ENCODE measurements around the gene PCDHGB6. TPM values are rescaled to one million over a fixed set of nuclear protein-coding genes. Genes with fewer than 3 reads are reported as not detected.
"Not testable (repeated sequence)": the region's sequence is repeated elsewhere in the genome, so short reads cannot be mapped to it uniquely, and the experiment has no call there.

PCDHGB6 gene
- polyA plus RNA-seq, 6 donors from 2014 or later, result 0.11 to 0.17 TPM; not detected in 4

DNA sequence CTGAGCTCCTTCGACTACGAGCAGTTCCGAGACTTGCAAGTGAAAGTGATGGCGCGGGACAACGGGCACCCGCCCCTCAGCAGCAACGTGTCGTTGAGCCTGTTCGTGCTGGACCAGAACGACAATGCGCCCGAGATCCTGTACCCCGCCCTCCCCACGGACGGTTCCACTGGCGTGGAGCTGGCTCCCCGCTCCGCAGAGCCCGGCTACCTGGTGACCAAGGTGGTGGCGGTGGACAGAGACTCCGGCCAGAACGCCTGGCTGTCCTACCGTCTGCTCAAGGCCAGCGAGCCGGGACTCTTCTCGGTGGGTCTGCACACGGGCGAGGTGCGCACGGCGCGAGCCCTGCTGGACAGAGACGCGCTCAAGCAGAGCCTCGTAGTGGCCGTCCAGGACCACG lies 24.5 kb downstream of the PCDHGB6 start:
- H3K4me3 Mint-ChIP-seq, result peak overlapping the region in 5 of 8 donors; percentile 42 to 88 (median 77)
- peaks cover 13 to 20% (median 13%) of the 10 kb centered on the region in 3 donors for H3K4me1 Mint-ChIP-seq
- peak overlapping the region in 3 of 6 donors; percentile 49 to 90 (median 89) for H3K27ac Mint-ChIP-seq
- not testable (repeated sequence) for ATAC-seq (ENCODE audit: low read depth in 2 of 2); DNase-seq
- peaks cover 12 to 61% (median 38%) of the 10 kb centered on the region in 7 donors for H3K9me3 Mint-ChIP-seq
- peaks cover 53 to 68% (median 67%) of the 10 kb centered on the region in 3 donors for H3K27me3 Mint-ChIP-seq
- peaks cover 16 to 51% of the 10 kb centered on the region in 2 donors for H3K36me3 Mint-ChIP-seq

GRCh38 chr5:141432726-141433125 lies 24.9 kb downstream of the PCDHGB6 start:
- Mint-ChIP-seq H3K27ac (peak overlapping the region in 2 of 6 donors; percentile 49 to 86), H3K9me3 (peaks cover 12 to 60% (median 38%) of the 10 kb centered on the region in 7 donors), H3K4me3 (peak overlapping the region in 1 of 8 donors; percentile 20), H3K36me3 (peaks cover 16 to 51% of the 10 kb centered on the region in 2 donors), H3K4me1 (peaks cover 13 to 20% (median 13%) of the 10 kb centered on the region in 3 donors), H3K27me3 (peaks cover 53 to 67% (median 64%) of the 10 kb centered on the region in 3 donors)
- not testable (repeated sequence) for DNase-seq; ATAC-seq (ENCODE audit: low read depth in 2 of 2)

- H3K4me1 Mint-ChIP-seq, result peaks cover 13 to 20% (median 13%) of the 10 kb centered on the region in 3 donors
- no peak overlapping the region for H3K27ac Mint-ChIP-seq
- DNase-seq, result no peak
- H3K4me3 Mint-ChIP-seq, result no peak overlapping the region
- peaks cover 8 to 50% (median 33%) of the 10 kb centered on the region in 7 donors for H3K9me3 Mint-ChIP-seq
- H3K27me3 Mint-ChIP-seq, result peaks cover 45 to 57% (median 54%) of the 10 kb centered on the region in 3 donors
- ATAC-seq (ENCODE audit: low read depth in 2 of 2), result no peak
- H3K36me3 Mint-ChIP-seq, result peaks cover 12 to 43% of the 10 kb centered on the region in 2 donors
These were observed 26.2 kb downstream of the PCDHGB6 start for GRCh38 chr5:141434006-141434405.

DNA sequence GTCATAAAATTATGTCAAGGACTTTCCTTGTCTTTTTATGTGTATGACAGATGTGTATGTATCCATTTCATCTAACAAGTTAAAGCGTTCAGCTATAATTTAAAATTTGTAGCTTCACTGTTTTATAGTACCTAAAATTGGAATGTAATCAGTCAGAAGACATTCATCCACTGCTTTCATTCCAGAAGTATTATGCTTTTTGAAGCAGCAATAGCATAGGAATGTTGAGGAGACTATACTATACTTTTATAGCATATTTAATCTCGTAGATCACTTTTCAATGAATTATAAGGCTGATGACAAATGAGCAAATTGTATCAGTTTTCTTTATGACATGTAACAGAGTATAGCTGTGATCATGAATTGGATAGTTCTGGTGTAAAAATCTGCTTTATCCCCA lies 29.4 kb downstream of the PCDHGB6 start:
- peaks cover 4 to 33% (median 21%) of the 10 kb centered on the region in 7 donors for H3K9me3 Mint-ChIP-seq
- no peak overlapping the region for H3K4me3 Mint-ChIP-seq
- no peak overlapping the region for H3K27ac Mint-ChIP-seq
- peaks cover 0 to 27% of the 10 kb centered on the region in 2 donors for H3K36me3 Mint-ChIP-seq
- H3K4me1 Mint-ChIP-seq, result peaks cover 0 to 2% (median 0%) of the 10 kb centered on the region in 3 donors
- no peak for ATAC-seq (ENCODE audit: low read depth in 2 of 2)
- peaks cover 31 to 61% (median 40%) of the 10 kb centered on the region in 3 donors for H3K27me3 Mint-ChIP-seq
- DNase-seq, result no peak

- Mint-ChIP-seq H3K27me3 (peaks cover 22 to 48% (median 23%) of the 10 kb centered on the region in 3 donors), H3K9me3 (peaks cover 5 to 20% (median 8%) of the 10 kb centered on the region in 7 donors), H3K27ac (no peak overlapping the region), H3K36me3 (peaks cover 0 to 14% of the 10 kb centered on the region in 2 donors), H3K4me1 (no peaks in the 10 kb centered on the region), H3K4me3 (no peak overlapping the region)
- DNase-seq (no peak), ATAC-seq (ENCODE audit: low read depth in 2 of 2) (no peak)
These were observed 31.8 kb downstream of the PCDHGB6 start for GRCh38 chr5:141439411-141440141.

- Mint-ChIP-seq H3K4me1 (no peaks in the 10 kb centered on the region), H3K36me3 (peaks cover 0 to 8% of the 10 kb centered on the region in 2 donors), H3K27ac (peak overlapping the region in 1 of 6 donors; percentile 33), H3K4me3 (peak overlapping the region in 1 of 8 donors; percentile 15), H3K27me3 (peaks cover 19 to 54% (median 21%) of the 10 kb centered on the region in 3 donors), H3K9me3 (peaks cover 5 to 17% (median 8%) of the 10 kb centered on the region in 7 donors)
- ATAC-seq (ENCODE audit: low read depth in 2 of 2), result no peak
- DNase-seq, result no peak
These were observed 32.5 kb downstream of the PCDHGB6 start for GRCh38 chr5:141440341-141440740.

DNA sequence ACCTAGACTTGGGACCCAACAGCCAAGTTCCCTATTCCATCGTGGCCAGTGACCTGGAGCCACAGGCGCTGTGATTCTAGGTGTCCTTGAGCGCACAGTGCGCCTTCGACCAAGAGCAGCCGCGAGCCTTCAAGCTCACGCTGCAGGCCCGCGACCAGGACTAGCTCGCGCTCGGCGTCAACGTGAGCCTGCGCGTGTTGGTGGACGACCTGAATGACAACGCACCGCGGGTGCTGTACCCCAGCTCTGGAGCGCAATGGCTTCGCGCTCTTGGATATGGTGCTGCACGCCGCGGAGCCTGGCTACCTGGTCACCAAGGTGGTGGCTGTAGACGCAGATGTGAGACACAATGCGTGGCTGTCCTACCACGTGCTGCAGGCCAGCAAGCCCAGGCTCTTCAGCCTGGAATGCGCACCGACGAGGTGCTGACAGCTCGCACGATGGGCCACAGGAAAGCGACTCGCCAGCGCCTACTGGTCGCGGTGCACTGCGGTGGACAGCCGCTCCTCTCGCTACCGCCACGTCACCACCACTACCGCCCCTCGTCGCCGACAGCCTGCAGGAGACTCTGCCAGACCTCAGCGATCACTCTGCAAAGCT lies 33.9 kb downstream of the PCDHGB6 start:
- H3K36me3 Mint-ChIP-seq, result peaks cover 0 to 8% of the 10 kb centered on the region in 2 donors
- H3K27me3 Mint-ChIP-seq, result peaks cover 22 to 58% (median 24%) of the 10 kb centered on the region in 3 donors
- H3K27ac Mint-ChIP-seq, result no peak overlapping the region
- no peaks in the 10 kb centered on the region for H3K4me1 Mint-ChIP-seq
- ATAC-seq (ENCODE audit: low read depth in 2 of 2), result no peak
- no peak for DNase-seq
- peaks cover 5 to 14% (median 8%) of the 10 kb centered on the region in 7 donors for H3K9me3 Mint-ChIP-seq
- H3K4me3 Mint-ChIP-seq, result no peak overlapping the region

Other genes starting within 250 kb of the PCDHGB6 start
- gene PCDHB7, start 235.4 kb upstream of the PCDHGB6 start, polyA plus RNA-seq (ENCODE audit: low read depth in 6 of 6), result not detected
- gene PCDHB8, start 230.2 kb upstream of the PCDHGB6 start, polyA plus RNA-seq (ENCODE audit: low read depth in 6 of 6), result not detected
- not detected for gene PCDHB16, start 225.6 kb upstream of the PCDHGB6 start, polyA plus RNA-seq (ENCODE audit: low read depth in 6 of 6)
- gene PCDHB9, start 220.9 kb upstream of the PCDHGB6 start, polyA plus RNA-seq (ENCODE audit: low read depth in 6 of 6), result not detected
- gene PCDHB10, start 215.7 kb upstream of the PCDHGB6 start, polyA plus RNA-seq (ENCODE audit: low read depth in 6 of 6), result not detected
- not detected for gene PCDHB11, start 208.4 kb upstream of the PCDHGB6 start, polyA plus RNA-seq (ENCODE audit: low read depth in 6 of 6)
- not detected for gene PCDHB12, start 199.3 kb upstream of the PCDHGB6 start, polyA plus RNA-seq (ENCODE audit: low read depth in 6 of 6)
- gene PCDHB13, start 194.1 kb upstream of the PCDHGB6 start, polyA plus RNA-seq (ENCODE audit: low read depth in 6 of 6), result not detected
- not detected for gene PCDHB14, start 184.7 kb upstream of the PCDHGB6 start, polyA plus RNA-seq (ENCODE audit: low read depth in 6 of 6)
- gene PCDHB15, start 162.6 kb upstream of the PCDHGB6 start, polyA plus RNA-seq (ENCODE audit: low read depth in 6 of 6), result not detected
- under 1 TPM in 1 of 6 donors, not detected in 5; 0.20 TPM for gene SLC25A2, start 104.0 kb upstream of the PCDHGB6 start, polyA plus RNA-seq (ENCODE audit: low read depth in 6 of 6)
- gene TAF7, start 87.2 kb upstream of the PCDHGB6 start, polyA plus RNA-seq (ENCODE audit: low read depth in 6 of 6), result 100 to 1,000 TPM; 270 to 315 (median 285) TPM
- not detected for gene PCDHGA1, start 77.5 kb upstream of the PCDHGB6 start, polyA plus RNA-seq (ENCODE audit: low read depth in 6 of 6)
- gene PCDHGA2, start 69.3 kb upstream of the PCDHGB6 start, polyA plus RNA-seq (ENCODE audit: low read depth in 6 of 6), result not detected
- gene PCDHGA3, start 64.2 kb upstream of the PCDHGB6 start, polyA plus RNA-seq (ENCODE audit: low read depth in 6 of 6), result not detected
- not detected for gene PCDHGB1, start 57.9 kb upstream of the PCDHGB6 start, polyA plus RNA-seq (ENCODE audit: low read depth in 6 of 6)
- under 1 TPM in 2 of 6 donors, not detected in 4; 0.14 to 0.16 TPM for gene PCDHGA4, start 53.0 kb upstream of the PCDHGB6 start, polyA plus RNA-seq (ENCODE audit: low read depth in 6 of 6)
- under 1 TPM in 3 of 6 donors, not detected in 3; 0.27 to 0.82 (median 0.74) TPM for gene PCDHGB2, start 48.0 kb upstream of the PCDHGB6 start, polyA plus RNA-seq (ENCODE audit: low read depth in 6 of 6)
- under 1 TPM in 1 of 6 donors, not detected in 5; 0.10 TPM for gene PCDHGA5, start 43.9 kb upstream of the PCDHGB6 start, polyA plus RNA-seq (ENCODE audit: low read depth in 6 of 6)
- under 1 TPM in 1 of 6 donors, not detected in 5; 0.21 TPM for gene PCDHGB3, start 37.8 kb upstream of the PCDHGB6 start, polyA plus RNA-seq (ENCODE audit: low read depth in 6 of 6)
- gene PCDHGA6, start 34.1 kb upstream of the PCDHGB6 start, polyA plus RNA-seq (ENCODE audit: low read depth in 6 of 6), result under 1 TPM in 1 of 6 donors, not detected in 5; 0.08 TPM
- not detected for gene PCDHGA7, start 25.3 kb upstream of the PCDHGB6 start, polyA plus RNA-seq (ENCODE audit: low read depth in 6 of 6)
- gene PCDHGB4, start 20.3 kb upstream of the PCDHGB6 start, polyA plus RNA-seq (ENCODE audit: low read depth in 6 of 6), result under 1 TPM in 1 of 6 donors, not detected in 5; 0.15 TPM
- not detected for gene PCDHGA8, start 15.4 kb upstream of the PCDHGB6 start, polyA plus RNA-seq (ENCODE audit: low read depth in 6 of 6)
- under 1 TPM in 3 of 6 donors, not detected in 3; 0.12 to 0.27 (median 0.20) TPM for gene PCDHGB5, start 10.1 kb upstream of the PCDHGB6 start, polyA plus RNA-seq (ENCODE audit: low read depth in 6 of 6)
- under 1 TPM in 1 of 6 donors, not detected in 5; 0.25 TPM for gene PCDHGA9, start 5.2 kb upstream of the PCDHGB6 start, polyA plus RNA-seq (ENCODE audit: low read depth in 6 of 6)
- gene PCDHGA10, start 5.0 kb downstream of the PCDHGB6 start, polyA plus RNA-seq (ENCODE audit: low read depth in 6 of 6), result under 1 TPM in 1 of 6 donors, not detected in 5; 0.05 TPM
- gene PCDHGB7, start 9.7 kb downstream of the PCDHGB6 start, polyA plus RNA-seq (ENCODE audit: low read depth in 6 of 6), result not detected
- not detected for gene PCDHGA11, start 13.0 kb downstream of the PCDHGB6 start, polyA plus RNA-seq (ENCODE audit: low read depth in 6 of 6)
- gene PCDHGA12, start 22.5 kb downstream of the PCDHGB6 start, polyA plus RNA-seq (ENCODE audit: low read depth in 6 of 6), result under 1 TPM in 3 of 6 donors, not detected in 3; 0.09 to 0.16 (median 0.11) TPM
- under 1 TPM in 3 of 6 donors, not detected in 3; 0.35 to 0.86 (median 0.61) TPM for gene PCDHGC3, start 67.9 kb downstream of the PCDHGB6 start, polyA plus RNA-seq (ENCODE audit: low read depth in 6 of 6)
- gene PCDHGC4, start 77.0 kb downstream of the PCDHGB6 start, polyA plus RNA-seq (ENCODE audit: low read depth in 6 of 6), result not detected
- not detected for gene PCDHGC5, start 81.1 kb downstream of the PCDHGB6 start, polyA plus RNA-seq (ENCODE audit: low read depth in 6 of 6)
- 10 to 100 TPM; 29.5 to 54.9 (median 45.9) TPM for gene DIAPH1, start 211.0 kb downstream of the PCDHGB6 start, polyA plus RNA-seq (ENCODE audit: low read depth in 6 of 6)
- gene HDAC3, start 228.8 kb downstream of the PCDHGB6 start, polyA plus RNA-seq (ENCODE audit: low read depth in 6 of 6), result 100 to 1,000 TPM in 3 of 6 donors, 10 to 100 TPM in 3; 88.0 to 173 (median 99.5) TPM
- gene RELL2, start 229.0 kb downstream of the PCDHGB6 start, polyA plus RNA-seq (ENCODE audit: low read depth in 6 of 6), result 1 to 10 TPM; 1.3 to 3.8 (median 2.3) TPM
- 10 to 100 TPM in 2 of 6 donors, 1 to 10 TPM in 4; 4.9 to 12.1 (median 8.2) TPM for gene FCHSD1, start 243.4 kb downstream of the PCDHGB6 start, polyA plus RNA-seq (ENCODE audit: low read depth in 6 of 6)

All from naive B cell (primary cell).